Epithelial cell of esophagus (primary cell): ENCODE data around the gene CLCN1.

ENCODE experiments used
- DNase-seq: peaks from one replicate; pipeline ENCODE4 v3.0.0; 2010; ENCODE audit warnings: low read depth
- H3K4me3 ChIP-seq: 2 replicates; pipeline ENCODE4 v1.5.1; 2011; ENCODE audit warnings: mild to moderate bottlenecking, low read length, control low read depth
- TF ChIP-seq, protein P1 (sequence below): IDR thresholded peaks from 2 replicates; pipeline ENCODE4 v1.5.1; 2011; ENCODE audit warnings: low read depth, mild to moderate bottlenecking, low read length, control low read depth, inconsistent platforms; ENCODE audit not compliant: insufficient read depth; ENCODE audit errors: missing control alignments

The CLCN1 gene

DNA sequence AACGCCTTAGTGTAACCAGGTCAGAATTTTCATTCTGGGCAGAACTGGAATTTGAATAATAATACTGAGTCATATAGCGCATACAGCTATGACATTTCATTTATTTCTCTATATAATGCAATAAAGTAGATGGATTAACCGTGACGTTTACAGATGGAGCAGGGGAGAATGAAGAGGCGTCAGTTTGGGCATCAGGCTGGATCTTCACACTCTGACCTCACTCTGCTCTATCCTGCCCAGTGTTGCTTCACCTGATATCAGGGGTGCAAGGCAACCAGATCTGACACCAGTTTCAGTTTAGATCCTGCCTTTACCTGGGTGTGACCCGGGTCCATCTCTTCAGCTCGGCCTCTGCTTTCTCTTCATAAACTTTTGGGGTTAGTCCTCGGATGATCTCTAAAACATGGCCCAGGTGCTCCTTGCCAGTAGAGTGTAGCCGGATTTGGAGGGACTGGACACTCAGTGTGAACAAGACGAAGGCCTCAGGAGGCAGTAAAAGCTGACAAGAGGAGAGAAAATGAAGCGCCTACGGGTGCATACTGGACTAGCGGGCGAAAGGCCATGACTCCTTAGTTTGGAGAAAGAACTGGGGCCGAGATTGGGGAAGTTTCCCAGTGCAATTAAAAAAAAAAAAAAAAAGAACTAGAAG is 63.8 kb downstream of the CLCN1 start:
- TF ChIP-seq, protein P1, sequence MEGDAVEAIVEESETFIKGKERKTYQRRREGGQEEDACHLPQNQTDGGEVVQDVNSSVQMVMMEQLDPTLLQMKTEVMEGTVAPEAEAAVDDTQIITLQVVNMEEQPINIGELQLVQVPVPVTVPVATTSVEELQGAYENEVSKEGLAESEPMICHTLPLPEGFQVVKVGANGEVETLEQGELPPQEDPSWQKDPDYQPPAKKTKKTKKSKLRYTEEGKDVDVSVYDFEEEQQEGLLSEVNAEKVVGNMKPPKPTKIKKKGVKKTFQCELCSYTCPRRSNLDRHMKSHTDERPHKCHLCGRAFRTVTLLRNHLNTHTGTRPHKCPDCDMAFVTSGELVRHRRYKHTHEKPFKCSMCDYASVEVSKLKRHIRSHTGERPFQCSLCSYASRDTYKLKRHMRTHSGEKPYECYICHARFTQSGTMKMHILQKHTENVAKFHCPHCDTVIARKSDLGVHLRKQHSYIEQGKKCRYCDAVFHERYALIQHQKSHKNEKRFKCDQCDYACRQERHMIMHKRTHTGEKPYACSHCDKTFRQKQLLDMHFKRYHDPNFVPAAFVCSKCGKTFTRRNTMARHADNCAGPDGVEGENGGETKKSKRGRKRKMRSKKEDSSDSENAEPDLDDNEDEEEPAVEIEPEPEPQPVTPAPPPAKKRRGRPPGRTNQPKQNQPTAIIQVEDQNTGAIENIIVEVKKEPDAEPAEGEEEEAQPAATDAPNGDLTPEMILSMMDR: no peak
- DNase-seq: no peak
- peak overlapping the region; percentile 71 for H3K4me3 ChIP-seq

GRCh38 chr7:143380260-143380645 is 64.3 kb downstream of the CLCN1 start:
- DNase-seq: peak; percentile 85
- H3K4me3 ChIP-seq: peak overlapping the region; percentile 71
- TF ChIP-seq, protein P1: peak; percentile 76

- H3K4me3 ChIP-seq: peak within 1 kb of the TSS; percentile 71
- DNase-seq: peak; percentile 92
- TF ChIP-seq, protein P1: no peak
These were observed 64.9 kb downstream of the CLCN1 start, which contains the start of gene ZYX for GRCh38 chr7:143380646-143381426. ZYX (plus strand) TSS chr7:143381345; CDS start chr7:143381572, 227 bp downstream.

DNA sequence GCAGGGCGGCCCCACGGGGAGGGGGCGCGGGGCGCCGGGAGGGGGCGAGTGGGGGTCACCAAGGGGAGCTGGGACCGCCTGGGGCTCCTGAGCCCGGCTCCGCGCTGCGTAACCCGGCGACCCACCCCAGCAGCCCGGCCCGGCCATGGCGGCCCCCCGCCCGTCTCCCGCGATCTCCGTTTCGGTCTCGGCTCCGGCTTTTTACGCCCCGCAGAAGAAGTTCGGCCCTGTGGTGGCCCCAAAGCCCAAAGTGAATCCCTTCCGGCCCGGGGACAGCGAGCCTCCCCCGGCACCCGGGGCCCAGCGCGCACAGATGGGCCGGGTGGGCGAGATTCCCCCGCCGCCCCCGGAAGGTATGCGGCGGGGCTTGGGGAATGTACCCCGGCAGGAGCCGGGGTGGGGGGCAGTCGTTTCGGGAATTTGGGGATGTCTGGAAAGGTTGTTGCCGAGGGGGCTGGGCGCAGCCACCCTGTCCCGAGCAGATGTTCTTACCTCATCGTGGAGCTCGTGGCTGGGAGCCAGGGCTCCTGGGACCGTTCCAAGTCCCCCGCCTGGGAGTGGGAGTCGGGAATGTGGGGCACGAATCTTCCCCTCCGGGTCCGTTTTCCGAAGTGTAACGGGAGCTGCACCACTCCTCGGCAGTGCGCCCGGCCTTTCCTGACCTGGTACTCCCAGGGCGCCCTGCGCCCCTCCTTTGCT is 65.7 kb downstream of the CLCN1 start:
- H3K4me3 ChIP-seq: peak overlapping the region; percentile 71
- peak; percentile 50 for DNase-seq
- TF ChIP-seq, protein P1: no peak

GRCh38 chr7:143382126-143382790 is 66.3 kb downstream of the CLCN1 start:
- no peak for DNase-seq
- H3K4me3 ChIP-seq: peak overlapping the region; percentile 71
- TF ChIP-seq, protein P1: no peak

DNA sequence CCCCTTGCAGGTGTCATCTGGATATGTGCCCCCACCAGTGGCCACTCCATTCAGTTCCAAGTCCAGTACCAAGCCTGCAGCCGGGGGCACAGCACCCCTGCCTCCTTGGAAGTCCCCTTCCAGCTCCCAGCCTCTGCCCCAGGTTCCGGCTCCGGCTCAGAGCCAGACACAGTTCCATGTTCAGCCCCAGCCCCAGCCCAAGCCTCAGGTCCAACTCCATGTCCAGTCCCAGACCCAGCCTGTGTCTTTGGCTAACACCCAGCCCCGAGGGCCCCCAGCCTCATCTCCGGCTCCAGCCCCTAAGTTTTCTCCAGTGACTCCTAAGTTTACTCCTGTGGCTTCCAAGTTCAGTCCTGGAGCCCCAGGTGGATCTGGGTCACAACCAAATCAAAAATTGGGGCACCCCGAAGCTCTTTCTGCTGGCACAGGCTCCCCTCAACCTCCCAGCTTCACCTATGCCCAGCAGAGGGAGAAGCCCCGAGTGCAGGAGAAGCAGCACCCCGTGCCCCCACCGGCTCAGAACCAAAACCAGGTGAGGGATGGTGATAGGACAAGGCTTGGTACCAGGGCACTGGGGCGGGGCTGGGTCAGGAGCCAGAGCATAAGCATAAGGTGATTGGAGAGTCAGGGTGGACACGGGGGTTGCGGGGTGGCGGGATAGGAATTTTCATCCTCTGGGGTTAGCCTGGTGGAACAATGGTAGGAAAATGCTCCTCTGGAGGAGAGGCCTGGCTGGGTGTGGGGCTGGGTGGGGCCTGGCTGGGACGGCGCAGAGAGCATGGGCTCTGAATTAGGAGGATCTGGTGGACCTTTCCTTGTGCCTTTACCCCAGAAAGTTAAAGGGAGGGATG is 67.1 kb downstream of the CLCN1 start:
- no peak for DNase-seq
- TF ChIP-seq, protein P1: no peak

More for the DNA sequence above, 67.1 kb downstream of the CLCN1 start:
- peak overlapping the region; percentile 71 for H3K4me3 ChIP-seq
